ENCODE results near the gene ZMYND10. TPM values are rescaled to one million over a fixed set of nuclear protein-coding genes. Genes with fewer than 3 reads are reported as not detected.

ZMYND10 gene
- total RNA-seq, 2 experiments from 2014 or later = 1.7 to 2.8 TPM

DNA sequence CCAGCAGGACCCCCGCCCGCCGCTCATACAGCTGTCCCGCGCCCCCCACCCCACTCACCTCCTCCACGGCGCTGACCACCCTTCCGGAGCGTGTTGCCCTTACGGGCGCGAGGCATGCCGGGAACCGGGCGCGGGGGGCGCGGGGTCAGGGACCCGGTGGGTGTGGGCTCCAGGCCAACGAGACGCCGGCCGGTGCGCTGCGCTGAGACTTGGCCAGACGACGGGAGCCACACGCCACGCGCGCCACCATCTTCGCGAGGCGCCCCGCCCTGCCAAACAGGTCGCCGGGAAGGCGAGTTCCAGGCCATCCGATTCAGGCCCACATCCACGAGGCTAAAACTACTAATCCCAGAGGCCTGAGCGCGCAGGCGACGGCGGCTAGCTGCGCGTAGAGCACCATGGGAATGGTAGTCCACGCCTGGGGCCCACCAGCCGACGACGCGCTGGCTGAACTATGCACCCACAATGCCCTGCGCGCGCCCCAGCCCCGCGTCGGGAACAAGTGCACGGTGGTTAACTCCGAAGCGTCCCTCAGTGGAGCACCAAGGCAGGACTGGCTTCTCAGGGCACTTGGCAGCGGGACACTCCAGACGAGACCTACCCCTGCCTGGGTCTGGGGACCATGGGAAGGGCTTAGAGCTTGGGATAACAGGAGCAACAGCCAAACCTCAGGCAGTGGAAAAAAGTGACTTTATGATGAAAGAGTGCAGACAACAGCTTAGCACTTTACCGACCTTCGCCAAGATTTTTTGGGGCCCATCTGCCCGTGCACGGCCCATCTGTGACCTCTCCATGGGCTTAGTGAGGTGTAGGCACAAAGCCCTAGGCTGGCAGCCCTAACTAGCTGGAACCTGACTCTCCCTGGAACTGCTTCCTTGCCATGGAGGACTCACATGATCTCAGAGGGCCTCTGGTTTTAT, 53.1 kb downstream of the ZMYND10 start, which contains the start of gene IFRD2:
Gene IFRD2, minus strand, starts transcription at position 271 of the 920 bp plus-strand sequence. Its CDS starts 155 bp downstream, at position 116.
- H3K4me3 ChIP-seq (ENCODE audit: low read depth, low read length, poor library complexity, severe bottlenecking) = peak within 1 kb of the TSS; percentile 89
- TF ChIP-seq EZH2phosphoT487 (IDR thresholded peaks at IDR 0.05; ENCODE audit: borderline replicate concordance, low read depth, low read length) (no peak), CTCF (conservative IDR thresholded peaks at IDR 0.05; ENCODE audit: low read length) (no peak)
- peaks cover 33% of the 10 kb centered on the region for H3K36me3 ChIP-seq (ENCODE audit: insufficient read depth, low read length)
- peak; percentile 98 for DNase-seq (ENCODE audit: low spot score)
- peaks cover 20% of the 10 kb centered on the region for H3K79me2 ChIP-seq (ENCODE audit: insufficient read depth, low read depth, low read length)
- H3K4me2 ChIP-seq (ENCODE audit: low read length) = peak within 1 kb of the TSS; percentile 82
- no peaks in the 10 kb centered on the region for H3K9me2 ChIP-seq (ENCODE audit: insufficient read depth, low read length)
- CTCF ChIA-PET (ENCODE audit: unreplicated experiment) = interaction anchor here (0.6 to 2.0 kb wide), 2 partner anchors 28 to 31 kb away, joined by 3 to 5 read pairs; no protein-coding TSS in a partner anchor
- peak within 1 kb of the TSS; percentile 32 for H3K27ac ChIP-seq (ENCODE audit: low read depth, low read length, poor library complexity, severe bottlenecking)
- H4K20me1 ChIP-seq (ENCODE audit: insufficient read depth, low read length) = no peaks in the 10 kb centered on the region
- no peaks in the 10 kb centered on the region for H3K9me3 ChIP-seq (ENCODE audit: low read length)
- POLR2A ChIA-PET = interaction anchor here (0.6 to 2.1 kb wide), 3 partner anchors 13 to 1097 kb away, joined by 3 to 10 read pairs (median 3); no protein-coding TSS in a partner anchor
- H2AFZ ChIP-seq (ENCODE audit: low read length) = peak within 1 kb of the TSS; percentile 65
- TSS peak; percentile 83 for BruUV-seq (replicated peaks)
- peaks cover 6% of the 10 kb centered on the region for H3K4me1 ChIP-seq (ENCODE audit: insufficient read depth, low read length, poor library complexity, severe bottlenecking)
- intact Hi-C loops (cut with micrococcal nuclease; ENCODE audit: unreplicated experiment) = no loop called here

Other genes starting within 250 kb of the ZMYND10 start
- gene SEMA3F, start 190.4 kb downstream of the ZMYND10 start, total RNA-seq (2014; rRNA removed; shearing (Covaris generic)) = 0.28 TPM in 1 of 2 replicates, not detected in the other
- gene SEMA3F, start 190.4 kb downstream of the ZMYND10 start, total RNA-seq (2022) = 0.18 and 0.84 TPM in 2 replicates
- not detected in 2 replicates for gene GNAT1, start 154.1 kb downstream of the ZMYND10 start, total RNA-seq (2014; rRNA removed; shearing (Covaris generic))
- not detected in 2 replicates for gene GNAT1, start 154.1 kb downstream of the ZMYND10 start, total RNA-seq (2022)
- gene SLC38A3, start 140.5 kb downstream of the ZMYND10 start, total RNA-seq (2014; rRNA removed; shearing (Covaris generic)) = not detected in 2 replicates
- gene SLC38A3, start 140.5 kb downstream of the ZMYND10 start, total RNA-seq (2022) = not detected in 2 replicates
- gene GNAI2, start 109.5 kb downstream of the ZMYND10 start, total RNA-seq (2014; rRNA removed; shearing (Covaris generic)) = 165 and 190 TPM in 2 replicates
- gene GNAI2, start 109.5 kb downstream of the ZMYND10 start, total RNA-seq (2022) = 256 and 266 TPM in 2 replicates
- 0.10 and 0.28 TPM in 2 replicates for gene SEMA3B, start 76.6 kb downstream of the ZMYND10 start, total RNA-seq (2014; rRNA removed; shearing (Covaris generic))
- 0.82 and 1.2 TPM in 2 replicates for gene SEMA3B, start 76.6 kb downstream of the ZMYND10 start, total RNA-seq (2022)
- not detected in 2 replicates for gene LSMEM2, start 66.6 kb downstream of the ZMYND10 start, total RNA-seq (2014; rRNA removed; shearing (Covaris generic))
- gene LSMEM2, start 66.6 kb downstream of the ZMYND10 start, total RNA-seq (2022) = not detected in 2 replicates
- gene IFRD2, start 53.3 kb downstream of the ZMYND10 start, total RNA-seq (2014; rRNA removed; shearing (Covaris generic)) = 73.1 and 95.5 TPM in 2 replicates
- 93.3 and 97.3 TPM in 2 replicates for gene IFRD2, start 53.3 kb downstream of the ZMYND10 start, total RNA-seq (2022)
- gene HYAL3, start 46.3 kb downstream of the ZMYND10 start, total RNA-seq (2014; rRNA removed; shearing (Covaris generic)) = 1.2 and 2.7 TPM in 2 replicates
- 3.5 and 4.4 TPM in 2 replicates for gene HYAL3, start 46.3 kb downstream of the ZMYND10 start, total RNA-seq (2022)
- gene NAA80, start 46.3 kb downstream of the ZMYND10 start, total RNA-seq (2014; rRNA removed; shearing (Covaris generic)) = 13.6 and 18.7 TPM in 2 replicates
- gene NAA80, start 46.3 kb downstream of the ZMYND10 start, total RNA-seq (2022) = 18.7 and 21.7 TPM in 2 replicates
- gene HYAL1, start 42.2 kb downstream of the ZMYND10 start, total RNA-seq (2014; rRNA removed; shearing (Covaris generic)) = 0.85 and 2.8 TPM in 2 replicates
- 0.33 and 0.36 TPM in 2 replicates for gene HYAL1, start 42.2 kb downstream of the ZMYND10 start, total RNA-seq (2022)
- 15.3 and 19.7 TPM in 2 replicates for gene HYAL2, start 23.0 kb downstream of the ZMYND10 start, total RNA-seq (2014; rRNA removed; shearing (Covaris generic))
- 7.6 and 7.7 TPM in 2 replicates for gene HYAL2, start 23.0 kb downstream of the ZMYND10 start, total RNA-seq (2022)
- 24.5 and 26.9 TPM in 2 replicates for gene TUSC2, start 17.5 kb downstream of the ZMYND10 start, total RNA-seq (2014; rRNA removed; shearing (Covaris generic))
- gene TUSC2, start 17.5 kb downstream of the ZMYND10 start, total RNA-seq (2022) = 20.2 and 20.4 TPM in 2 replicates
- gene RASSF1, start 4.9 kb downstream of the ZMYND10 start, total RNA-seq (2014; rRNA removed; shearing (Covaris generic)) = 35.8 and 36.0 TPM in 2 replicates
- gene RASSF1, start 4.9 kb downstream of the ZMYND10 start, total RNA-seq (2022) = 33.0 and 33.9 TPM in 2 replicates
- gene NPRL2, start 5.0 kb upstream of the ZMYND10 start, total RNA-seq (2014; rRNA removed; shearing (Covaris generic)) = 38.6 and 52.5 TPM in 2 replicates
- gene NPRL2, start 5.0 kb upstream of the ZMYND10 start, total RNA-seq (2022) = 27.9 and 36.0 TPM in 2 replicates
- 16.2 and 28.0 TPM in 2 replicates for gene CYB561D2, start 5.1 kb upstream of the ZMYND10 start, total RNA-seq (2014; rRNA removed; shearing (Covaris generic))
- 17.8 and 18.7 TPM in 2 replicates for gene CYB561D2, start 5.1 kb upstream of the ZMYND10 start, total RNA-seq (2022)
- 14.5 and 18.9 TPM in 2 replicates for gene TMEM115, start 13.8 kb upstream of the ZMYND10 start, total RNA-seq (2014; rRNA removed; shearing (Covaris generic))
- 16.2 and 17.1 TPM in 2 replicates for gene TMEM115, start 13.8 kb upstream of the ZMYND10 start, total RNA-seq (2022)
- gene CACNA2D2, start 157.9 kb upstream of the ZMYND10 start, total RNA-seq (2014; rRNA removed; shearing (Covaris generic)) = 0.09 TPM in 1 of 2 replicates, not detected in the other
- 0.21 and 0.28 TPM in 2 replicates for gene CACNA2D2, start 157.9 kb upstream of the ZMYND10 start, total RNA-seq (2022)
- 3.9 and 8.0 TPM in 2 replicates for gene C3orf18, start 222.0 kb upstream of the ZMYND10 start, total RNA-seq (2014; rRNA removed; shearing (Covaris generic))
- 8.0 and 9.5 TPM in 2 replicates for gene C3orf18, start 222.0 kb upstream of the ZMYND10 start, total RNA-seq (2022)
- 18.9 and 19.3 TPM in 2 replicates for gene HEMK1, start 223.8 kb upstream of the ZMYND10 start, total RNA-seq (2014; rRNA removed; shearing (Covaris generic))
- 27.4 and 30.1 TPM in 2 replicates for gene HEMK1, start 223.8 kb upstream of the ZMYND10 start, total RNA-seq (2022)

All from OCI-LY7 (cell line).